GM12878 (cell line): ENCODE measurements around the gene HMCN1. TPM values are rescaled to one million over a fixed set of nuclear protein-coding genes. Genes with fewer than 3 reads are reported as not detected.
A peak's percentile ranks its signal among the peaks of the same experiment; 100 is the strongest.

Experiments
- BHLHE40 ChIP-seq, 2 experiments: fragments of 450-650 bp in 1 of 2; IDR thresholded peaks; 2 replicates each; pipeline ENCODE4 v1.6.1; 2011 to 2017; ENCODE audit warnings: low read depth in 2 of 2, borderline replicate concordance in 1 of 2, improper control_type of control experiment in 1 of 2, low read length in 1 of 2, mild to moderate bottlenecking in 1 of 2
- CBX3 ChIP-seq: fragments of 200-600 bp; sonication (generic); IDR thresholded peaks from 2 replicates; pipeline ENCODE4 v1.6.1; 2016; ENCODE audit warnings: low read depth, borderline replicate concordance
- CEBPB ChIP-seq, 2 experiments: fragments of 150-350 bp in 1 of 2; IDR thresholded peaks; 2 replicates each; pipeline ENCODE4 v1.6.1; 2012 to 2014; ENCODE audit warnings: low read depth in 2 of 2, low read length in 2 of 2, borderline replicate concordance in 1 of 2, inconsistent platforms in 1 of 2
- CHD4 ChIP-seq: fragments of 200-600 bp; sonication (generic); IDR thresholded peaks from 2 replicates; pipeline ENCODE4 v1.6.1; 2016; ENCODE audit warnings: mild to moderate bottlenecking
- DPF2 ChIP-seq: fragments of 450-650 bp; IDR thresholded peaks from 2 replicates; pipeline ENCODE4 v1.6.1; 2017; ENCODE audit warnings: mild to moderate bottlenecking
- ESRRA ChIP-seq: IDR thresholded peaks from 2 replicates; pipeline ENCODE4 v1.6.1; 2012; ENCODE audit warnings: mild to moderate bottlenecking, low read length, improper control_type of control experiment
- JUND ChIP-seq: IDR thresholded peaks from 2 replicates; pipeline ENCODE4 v1.6.1; 2012; ENCODE audit warnings: low read depth, mild to moderate bottlenecking, low read length, improper control_type of control experiment, moderate library complexity
- KAT2A ChIP-seq: conservative IDR thresholded peaks from 2 replicates; pipeline ENCODE4 v1.6.1; 2011; ENCODE audit warnings: low read depth, low read length; ENCODE audit not compliant: control insufficient read depth
- KLF5 ChIP-seq: fragments of 450-650 bp; IDR thresholded peaks from 2 replicates; pipeline ENCODE4 v1.6.1; 2014; ENCODE audit warnings: mild to moderate bottlenecking; ENCODE audit not compliant: partially characterized antibody
- MTA2 ChIP-seq: fragments of 450-650 bp; IDR thresholded peaks from 2 replicates; pipeline ENCODE4 v1.6.1; 2016; ENCODE audit warnings: low read depth, mild to moderate bottlenecking, moderate library complexity
- NFYA ChIP-seq: IDR thresholded peaks from 2 replicates; pipeline ENCODE4 v1.6.1; 2011; ENCODE audit warnings: low read depth, mild to moderate bottlenecking, low read length, improper control_type of control experiment, borderline replicate concordance
- POLR2AphosphoS5 ChIP-seq: IDR thresholded peaks from 2 replicates; pipeline ENCODE4 v1.6.1; 2011; ENCODE audit warnings: mild to moderate bottlenecking, low read length, inconsistent platforms
- RAD21 ChIP-seq: IDR thresholded peaks from 2 replicates; pipeline ENCODE4 v1.6.1; 2011; ENCODE audit warnings: mild to moderate bottlenecking, low read depth, low read length, moderate library complexity; ENCODE audit not compliant: insufficient read depth
- SMARCA5 ChIP-seq: fragments of 450-650 bp; IDR thresholded peaks from 2 replicates; pipeline ENCODE4 v1.6.1; 2017; ENCODE audit warnings: mild to moderate bottlenecking
- SMC3 ChIP-seq: IDR thresholded peaks from 2 replicates; pipeline ENCODE4 v1.6.1; 2011; ENCODE audit warnings: low read length, improper control_type of control experiment, borderline replicate concordance
- TCF3 ChIP-seq: IDR thresholded peaks from 2 replicates; pipeline ENCODE4 v1.6.1; 2012; ENCODE audit warnings: low read depth, mild to moderate bottlenecking, low read length, borderline replicate concordance; ENCODE audit not compliant: insufficient read depth
- USF2 ChIP-seq: IDR thresholded peaks from 2 replicates; pipeline ENCODE4 v1.6.1; 2011; ENCODE audit warnings: low read depth, low read length, improper control_type of control experiment, borderline replicate concordance
- ZBTB4 ChIP-seq: fragments of 450-650 bp; formaldehyde crosslinking; IDR thresholded peaks from 2 replicates; pipeline ENCODE4 v1.4.0; 2022; ENCODE audit warnings: mild to moderate bottlenecking, moderate library complexity
- ZNF24 ChIP-seq: fragments of 450-650 bp; IDR thresholded peaks from 2 replicates; pipeline ENCODE4 v1.6.1; 2017; ENCODE audit warnings: antibody characterized with exemption, mild to moderate bottlenecking
- ZNF274 ChIP-seq: IDR thresholded peaks from one replicate; pipeline ENCODE4 v1.8.0; 2011; ENCODE audit not compliant: insufficient read length, insufficient read depth
- ZZZ3 ChIP-seq: IDR thresholded peaks from 2 replicates; pipeline ENCODE4 v1.6.1; 2011; ENCODE audit warnings: low read depth; ENCODE audit not compliant: control insufficient read depth, insufficient read length
- polyA plus RNA-seq, 11 experiments: library from polyadenylated mRNA; depleted of rRNA in 4 of 11; unstranded in 6 of 11; stranded (reverse) in 5 of 11; fragments of >200 nt; fragmentation: Nextera tagmentation in 4 of 11; fragmentation: Illumina TruSeq in 1 of 11; extraction: Ambion mirVana in 4 of 11; extraction: Trizol in 1 of 11; gene quantifications; 1 replicate in 1 of 11; 2 replicates in 10 of 11; pipeline versions ENCODE4 v1.2.1 to v1.2.3, GENCODE V29; 2011 to 2016; ENCODE audit warnings: inconsistent platforms in 2 of 11, missing spikeins in 2 of 11, low read depth in 1 of 11
- total RNA-seq, 4 experiments: library from RNA; depleted of rRNA in 3 of 4; stranded (reverse); fragments of >200 nt in 3 of 4; fragmentation: Illumina TruSeq in 1 of 4; extraction: Trizol in 1 of 4; gene quantifications; 2 replicates each; pipeline versions ENCODE4 v1.2.1 to v1.2.3, GENCODE V29; 2013 to 2021
- TF ChIP-seq, protein P1 (sequence below): fragments of 450-650 bp; conservative IDR thresholded peaks from 2 replicates; pipeline ENCODE4 v1.6.1; 2017; ENCODE audit warnings: mild to moderate bottlenecking, moderate library complexity
- TF ChIP-seq, protein P2 (sequence below): fragments of 450-650 bp; IDR thresholded peaks from 2 replicates; pipeline ENCODE4 v1.6.1; 2017; ENCODE audit warnings: antibody characterized with exemption, mild to moderate bottlenecking, moderate library complexity

Gene HMCN1
- total and polyA plus RNA-seq, 10 of the 15 experiments (the other 5 are each of a cell fraction or from before 2014, with no cell fraction given): under 0.01 to 0.07 TPM; not detected in 8

- TF ChIP-seq, protein P1, sequence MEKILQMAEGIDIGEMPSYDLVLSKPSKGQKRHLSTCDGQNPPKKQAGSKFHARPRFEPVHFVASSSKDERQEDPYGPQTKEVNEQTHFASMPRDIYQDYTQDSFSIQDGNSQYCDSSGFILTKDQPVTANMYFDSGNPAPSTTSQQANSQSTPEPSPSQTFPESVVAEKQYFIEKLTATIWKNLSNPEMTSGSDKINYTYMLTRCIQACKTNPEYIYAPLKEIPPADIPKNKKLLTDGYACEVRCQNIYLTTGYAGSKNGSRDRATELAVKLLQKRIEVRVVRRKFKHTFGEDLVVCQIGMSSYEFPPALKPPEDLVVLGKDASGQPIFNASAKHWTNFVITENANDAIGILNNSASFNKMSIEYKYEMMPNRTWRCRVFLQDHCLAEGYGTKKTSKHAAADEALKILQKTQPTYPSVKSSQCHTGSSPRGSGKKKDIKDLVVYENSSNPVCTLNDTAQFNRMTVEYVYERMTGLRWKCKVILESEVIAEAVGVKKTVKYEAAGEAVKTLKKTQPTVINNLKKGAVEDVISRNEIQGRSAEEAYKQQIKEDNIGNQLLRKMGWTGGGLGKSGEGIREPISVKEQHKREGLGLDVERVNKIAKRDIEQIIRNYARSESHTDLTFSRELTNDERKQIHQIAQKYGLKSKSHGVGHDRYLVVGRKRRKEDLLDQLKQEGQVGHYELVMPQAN: no peak
- TF ChIP-seq TCF3: no peak
- no peak for TF ChIP-seq USF2
- TF ChIP-seq JUND: 0 out of 2 replicates have a peak, but pooled peaks have one; percentile 36
- no peak for TF ChIP-seq ZZZ3
- TF ChIP-seq CEBPB (IDR thresholded peaks at IDR 0.05; ENCODE audit: borderline replicate concordance in 1 of 2, low read depth in 2 of 2, low read length in 2 of 2): 0 out of 4 replicates have a peak, but pooled peaks of 1 of the 2 experiments have one; percentile 46
- peak; percentile 90 for TF ChIP-seq MTA2
- no peak for TF ChIP-seq NFYA
- no peak for TF ChIP-seq SMARCA5
- TF ChIP-seq CBX3: no peak
- TF ChIP-seq RAD21: no peak
- peak in 1 of 2 experiments; percentile 54; a peak in 1 of 4 replicates for TF ChIP-seq BHLHE40 (IDR thresholded peaks at IDR 0.05; ENCODE audit: borderline replicate concordance in 1 of 2, low read depth in 2 of 2, low read length in 1 of 2)
- TF ChIP-seq POLR2AphosphoS5: no peak
- TF ChIP-seq, protein P2, sequence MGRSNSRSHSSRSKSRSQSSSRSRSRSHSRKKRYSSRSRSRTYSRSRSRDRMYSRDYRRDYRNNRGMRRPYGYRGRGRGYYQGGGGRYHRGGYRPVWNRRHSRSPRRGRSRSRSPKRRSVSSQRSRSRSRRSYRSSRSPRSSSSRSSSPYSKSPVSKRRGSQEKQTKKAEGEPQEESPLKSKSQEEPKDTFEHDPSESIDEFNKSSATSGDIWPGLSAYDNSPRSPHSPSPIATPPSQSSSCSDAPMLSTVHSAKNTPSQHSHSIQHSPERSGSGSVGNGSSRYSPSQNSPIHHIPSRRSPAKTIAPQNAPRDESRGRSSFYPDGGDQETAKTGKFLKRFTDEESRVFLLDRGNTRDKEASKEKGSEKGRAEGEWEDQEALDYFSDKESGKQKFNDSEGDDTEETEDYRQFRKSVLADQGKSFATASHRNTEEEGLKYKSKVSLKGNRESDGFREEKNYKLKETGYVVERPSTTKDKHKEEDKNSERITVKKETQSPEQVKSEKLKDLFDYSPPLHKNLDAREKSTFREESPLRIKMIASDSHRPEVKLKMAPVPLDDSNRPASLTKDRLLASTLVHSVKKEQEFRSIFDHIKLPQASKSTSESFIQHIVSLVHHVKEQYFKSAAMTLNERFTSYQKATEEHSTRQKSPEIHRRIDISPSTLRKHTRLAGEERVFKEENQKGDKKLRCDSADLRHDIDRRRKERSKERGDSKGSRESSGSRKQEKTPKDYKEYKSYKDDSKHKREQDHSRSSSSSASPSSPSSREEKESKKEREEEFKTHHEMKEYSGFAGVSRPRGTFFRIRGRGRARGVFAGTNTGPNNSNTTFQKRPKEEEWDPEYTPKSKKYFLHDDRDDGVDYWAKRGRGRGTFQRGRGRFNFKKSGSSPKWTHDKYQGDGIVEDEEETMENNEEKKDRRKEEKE: no peak
- TF ChIP-seq ZNF24: no peak
- no peak for TF ChIP-seq ESRRA
- TF ChIP-seq ZBTB4 (CRISPR knock-in tag): no peak
- no peak for TF ChIP-seq ZNF274
- TF ChIP-seq CHD4: no peak
- TF ChIP-seq KLF5: no peak
- TF ChIP-seq KAT2A: no peak
- TF ChIP-seq DPF2: no peak
- no peak for TF ChIP-seq SMC3
Measured at GRCh38 chr1:186078245-186078644, 344.1 kb downstream of the HMCN1 start (continued).
